ENCODE results near the gene PLAAT5.
"Not testable (repeated sequence)": the region's sequence is repeated elsewhere in the genome, so short reads cannot be mapped to it uniquely, and the experiment has no call there.

PLAAT5 gene

DNA sequence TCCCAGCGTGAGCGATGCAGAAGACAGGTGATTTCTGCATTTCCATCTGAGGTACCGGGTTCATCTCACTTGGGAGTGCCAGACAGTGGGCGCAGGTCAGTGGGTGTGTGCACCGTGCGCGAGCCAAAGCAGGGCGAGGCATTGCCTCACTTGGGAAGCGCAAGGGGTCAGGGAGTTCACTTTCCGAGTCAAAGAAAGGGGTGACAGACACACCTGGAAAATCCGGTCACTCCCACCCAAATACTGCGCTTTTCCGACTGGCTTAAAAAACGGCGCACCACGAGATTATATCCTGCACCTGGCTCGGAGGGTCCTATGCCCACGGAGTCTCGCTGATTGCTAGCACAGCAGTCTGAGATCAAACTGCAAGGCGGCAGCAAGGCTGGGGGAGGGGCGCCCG lies 55.6 kb downstream of the PLAAT5 start:
- intact Hi-C loops (cut with micrococcal nuclease); H3K4me3 Mint-ChIP-seq; H3K36me3 Mint-ChIP-seq (ENCODE audit: low read depth); H3K27ac Mint-ChIP-seq; H3K9me3 Mint-ChIP-seq; H3K4me1 Mint-ChIP-seq (ENCODE audit: low read depth): not testable (repeated sequence)
- peaks cover 52% of the 10 kb centered on the region for H3K27me3 Mint-ChIP-seq

- H3K27me3 Mint-ChIP-seq, result peaks cover 52% of the 10 kb centered on the region
- H3K4me1 Mint-ChIP-seq (ENCODE audit: low read depth); H3K36me3 Mint-ChIP-seq (ENCODE audit: low read depth); H3K27ac Mint-ChIP-seq; H3K9me3 Mint-ChIP-seq; intact Hi-C loops (cut with micrococcal nuclease); H3K4me3 Mint-ChIP-seq: not testable (repeated sequence)
Measured at GRCh38 chr11:63430731-63431130, 60.2 kb downstream of the PLAAT5 start.

DNA sequence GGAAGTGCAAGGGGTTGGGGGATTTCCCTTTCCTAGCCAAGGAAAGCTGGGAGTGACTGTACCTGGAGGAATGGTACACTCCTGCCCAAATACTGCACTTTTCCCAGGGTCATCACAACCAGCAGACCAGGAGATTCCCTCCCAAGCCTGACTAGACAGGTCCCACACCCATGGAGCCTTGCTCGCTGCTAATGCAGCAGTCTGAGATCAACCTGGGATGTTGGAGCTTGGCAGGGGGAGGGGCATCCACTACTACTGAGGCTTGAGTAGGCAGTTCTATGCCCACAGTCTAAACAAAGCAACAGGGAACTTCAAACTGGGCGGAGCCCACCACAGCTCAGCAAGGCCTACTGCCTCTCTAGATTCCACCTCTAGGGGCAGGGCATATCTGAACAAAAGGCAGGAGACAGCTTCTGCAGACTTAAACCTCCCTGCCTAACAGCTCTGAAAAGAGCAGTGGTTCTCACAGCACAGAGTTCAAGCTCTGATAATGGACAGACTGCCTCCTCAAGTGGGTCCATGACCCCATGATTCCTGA lies 62.9 kb downstream of the PLAAT5 start:
- H3K27ac Mint-ChIP-seq, result no peak overlapping the region
- intact Hi-C loops (cut with micrococcal nuclease), result no loop called here
- H3K4me1 Mint-ChIP-seq (ENCODE audit: low read depth), result no peaks in the 10 kb centered on the region
- H3K27me3 Mint-ChIP-seq, result peaks cover 31% of the 10 kb centered on the region
- H3K4me3 Mint-ChIP-seq, result no peak overlapping the region
- no peaks in the 10 kb centered on the region for H3K36me3 Mint-ChIP-seq (ENCODE audit: low read depth)
- no peaks in the 10 kb centered on the region for H3K9me3 Mint-ChIP-seq

- H3K4me3 Mint-ChIP-seq, result no peak overlapping the region
- intact Hi-C loops (cut with micrococcal nuclease), result no loop called here
- H3K27me3 Mint-ChIP-seq, result peaks cover 18% of the 10 kb centered on the region
- H3K9me3 Mint-ChIP-seq, result peaks cover 9% of the 10 kb centered on the region
- H3K36me3 Mint-ChIP-seq (ENCODE audit: low read depth), result no peaks in the 10 kb centered on the region
- H3K27ac Mint-ChIP-seq, result no peak overlapping the region
- H3K4me1 Mint-ChIP-seq (ENCODE audit: low read depth), result no peaks in the 10 kb centered on the region
Measured at GRCh38 chr11:63417174-63417852, 73.7 kb downstream of the PLAAT5 start.

Data from dendritic cell treated with granulocyte-macrophage colony-stimulating factor and Interleukin-4, amounts not matched to agents 40 ng/mL and 50 ng/mL, for 4 days (primary cell).